GM12865 (cell line): ENCODE data around the gene NHERF2.

Experiments used
- DNase-seq: peaks from one replicate; pipeline ENCODE4 v3.0.0; 2010; ENCODE audit warnings: low read depth
- H3K4me3 ChIP-seq: 2 replicates; pipeline ENCODE4 v1.5.1; 2011; ENCODE audit warnings: mild to moderate bottlenecking, low read depth, low read length, control low read depth
- TF ChIP-seq, protein P1 (sequence below): IDR thresholded peaks from 2 replicates; pipeline ENCODE4 v1.5.1; 2011; ENCODE audit warnings: low read length, control low read depth, low read depth, inconsistent platforms; ENCODE audit not compliant: insufficient read depth; ENCODE audit errors: missing control alignments

NHERF2 gene

DNA sequence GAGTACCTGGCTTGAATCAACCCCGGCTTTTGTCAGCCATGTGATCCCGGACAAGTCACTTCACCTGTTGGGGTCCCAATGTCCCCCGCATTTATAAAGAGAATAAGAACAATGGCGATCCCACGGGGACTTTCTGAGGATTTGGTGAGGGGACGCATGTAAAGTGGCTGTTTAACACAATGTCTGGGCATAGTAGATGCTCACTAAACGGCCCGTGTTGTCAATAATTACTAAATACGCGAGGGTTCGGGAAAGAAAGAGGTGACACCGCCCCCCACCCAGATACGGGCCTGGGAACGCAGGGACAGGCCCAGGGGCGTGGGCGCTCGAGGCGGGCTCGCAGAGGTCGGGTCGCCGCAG is 35.1 kb upstream of the NHERF2 start:
- H3K4me3 ChIP-seq: peak overlapping the region; percentile 76
- TF ChIP-seq, protein P1, sequence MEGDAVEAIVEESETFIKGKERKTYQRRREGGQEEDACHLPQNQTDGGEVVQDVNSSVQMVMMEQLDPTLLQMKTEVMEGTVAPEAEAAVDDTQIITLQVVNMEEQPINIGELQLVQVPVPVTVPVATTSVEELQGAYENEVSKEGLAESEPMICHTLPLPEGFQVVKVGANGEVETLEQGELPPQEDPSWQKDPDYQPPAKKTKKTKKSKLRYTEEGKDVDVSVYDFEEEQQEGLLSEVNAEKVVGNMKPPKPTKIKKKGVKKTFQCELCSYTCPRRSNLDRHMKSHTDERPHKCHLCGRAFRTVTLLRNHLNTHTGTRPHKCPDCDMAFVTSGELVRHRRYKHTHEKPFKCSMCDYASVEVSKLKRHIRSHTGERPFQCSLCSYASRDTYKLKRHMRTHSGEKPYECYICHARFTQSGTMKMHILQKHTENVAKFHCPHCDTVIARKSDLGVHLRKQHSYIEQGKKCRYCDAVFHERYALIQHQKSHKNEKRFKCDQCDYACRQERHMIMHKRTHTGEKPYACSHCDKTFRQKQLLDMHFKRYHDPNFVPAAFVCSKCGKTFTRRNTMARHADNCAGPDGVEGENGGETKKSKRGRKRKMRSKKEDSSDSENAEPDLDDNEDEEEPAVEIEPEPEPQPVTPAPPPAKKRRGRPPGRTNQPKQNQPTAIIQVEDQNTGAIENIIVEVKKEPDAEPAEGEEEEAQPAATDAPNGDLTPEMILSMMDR: no peak
- no peak for DNase-seq

DNA sequence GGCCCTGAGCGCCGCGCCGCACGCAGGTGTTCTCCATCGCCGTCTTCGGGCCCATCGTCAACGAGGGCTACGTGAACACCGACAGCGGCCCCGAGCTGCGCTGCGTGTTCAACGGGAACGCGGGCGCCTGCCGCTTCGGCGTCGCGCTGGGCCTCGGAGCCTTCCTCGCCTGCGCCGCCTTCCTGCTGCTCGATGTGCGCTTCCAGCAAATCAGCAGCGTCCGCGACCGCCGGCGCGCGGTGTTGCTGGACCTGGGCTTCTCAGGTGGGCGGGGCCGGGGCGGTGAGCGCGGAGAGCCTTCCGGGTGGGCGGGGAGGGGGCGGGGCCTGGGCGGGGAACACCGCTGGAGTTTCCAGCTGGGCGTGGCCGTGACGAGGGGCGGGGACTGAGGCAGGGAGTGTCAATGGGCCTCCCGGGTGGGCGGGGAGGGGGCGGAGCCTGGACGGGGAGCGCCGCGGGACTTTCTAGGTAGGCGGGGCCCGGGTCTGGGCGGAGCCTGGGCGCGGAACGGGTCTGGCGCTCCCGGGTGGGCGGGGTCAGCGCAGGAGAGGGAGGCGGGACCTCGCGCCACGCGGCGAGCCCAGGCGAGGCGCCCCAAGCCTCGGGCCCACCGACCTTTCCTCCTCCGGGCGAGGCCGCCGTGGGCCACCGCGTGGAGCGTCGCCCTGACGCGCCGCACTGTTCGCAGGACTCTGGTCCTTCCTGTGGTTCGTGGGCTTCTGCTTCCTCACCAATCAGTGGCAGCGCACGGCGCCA is 34.6 kb upstream of the NHERF2 start:
- TF ChIP-seq, protein P1: no peak
- DNase-seq: peak; percentile 97
- H3K4me3 ChIP-seq: peak overlapping the region; percentile 76

DNA sequence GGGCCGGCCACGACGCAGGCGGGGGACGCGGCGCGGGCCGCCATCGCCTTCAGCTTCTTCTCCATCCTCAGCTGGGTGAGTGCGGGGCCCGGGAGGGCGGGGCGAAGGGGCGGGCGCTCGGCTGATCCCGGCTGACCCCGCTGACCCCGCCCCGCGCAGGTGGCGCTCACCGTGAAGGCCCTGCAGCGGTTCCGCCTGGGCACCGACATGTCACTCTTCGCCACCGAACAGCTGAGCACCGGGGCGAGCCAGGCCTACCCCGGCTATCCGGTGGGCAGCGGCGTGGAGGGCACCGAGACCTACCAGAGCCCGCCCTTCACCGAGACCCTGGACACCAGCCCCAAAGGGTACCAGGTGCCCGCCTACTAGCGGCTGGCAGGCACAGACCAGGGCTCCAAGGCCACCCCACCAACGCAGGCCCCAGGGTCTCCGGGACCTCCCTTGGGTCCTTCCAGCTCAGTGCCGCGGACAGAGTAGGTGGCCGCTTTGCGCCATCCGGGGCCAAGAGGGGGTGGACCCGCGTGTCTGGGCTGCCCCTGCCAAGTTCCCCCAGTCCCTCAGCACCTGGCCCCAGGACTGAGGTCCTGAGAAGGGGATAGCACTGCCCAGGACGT is 33.9 kb upstream of the NHERF2 start:
- TF ChIP-seq, protein P1: no peak
- no peak overlapping the region for H3K4me3 ChIP-seq
- no peak for DNase-seq

DNA sequence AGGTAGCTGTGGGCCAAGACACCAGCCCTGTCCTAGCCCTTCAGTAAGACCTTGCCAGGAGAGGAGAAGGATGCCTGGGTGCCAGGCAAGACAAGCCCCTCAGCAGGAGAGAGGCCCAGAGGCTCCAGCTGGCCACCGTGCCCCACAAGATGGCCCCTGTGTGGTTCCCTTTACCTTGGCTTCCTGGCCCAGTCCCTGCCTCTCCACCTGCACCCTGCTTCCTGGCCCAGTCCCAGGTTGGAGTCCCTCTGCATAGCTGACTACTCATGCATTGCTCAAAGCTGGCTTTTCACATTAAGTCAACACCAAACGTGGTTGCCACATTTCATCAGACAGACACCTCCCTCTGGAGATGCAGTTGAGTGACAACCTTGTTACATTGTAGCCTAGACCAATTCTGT is 33.0 kb upstream of the NHERF2 start:
- no peak for DNase-seq
- no peak overlapping the region for H3K4me3 ChIP-seq
- TF ChIP-seq, protein P1: no peak

DNA sequence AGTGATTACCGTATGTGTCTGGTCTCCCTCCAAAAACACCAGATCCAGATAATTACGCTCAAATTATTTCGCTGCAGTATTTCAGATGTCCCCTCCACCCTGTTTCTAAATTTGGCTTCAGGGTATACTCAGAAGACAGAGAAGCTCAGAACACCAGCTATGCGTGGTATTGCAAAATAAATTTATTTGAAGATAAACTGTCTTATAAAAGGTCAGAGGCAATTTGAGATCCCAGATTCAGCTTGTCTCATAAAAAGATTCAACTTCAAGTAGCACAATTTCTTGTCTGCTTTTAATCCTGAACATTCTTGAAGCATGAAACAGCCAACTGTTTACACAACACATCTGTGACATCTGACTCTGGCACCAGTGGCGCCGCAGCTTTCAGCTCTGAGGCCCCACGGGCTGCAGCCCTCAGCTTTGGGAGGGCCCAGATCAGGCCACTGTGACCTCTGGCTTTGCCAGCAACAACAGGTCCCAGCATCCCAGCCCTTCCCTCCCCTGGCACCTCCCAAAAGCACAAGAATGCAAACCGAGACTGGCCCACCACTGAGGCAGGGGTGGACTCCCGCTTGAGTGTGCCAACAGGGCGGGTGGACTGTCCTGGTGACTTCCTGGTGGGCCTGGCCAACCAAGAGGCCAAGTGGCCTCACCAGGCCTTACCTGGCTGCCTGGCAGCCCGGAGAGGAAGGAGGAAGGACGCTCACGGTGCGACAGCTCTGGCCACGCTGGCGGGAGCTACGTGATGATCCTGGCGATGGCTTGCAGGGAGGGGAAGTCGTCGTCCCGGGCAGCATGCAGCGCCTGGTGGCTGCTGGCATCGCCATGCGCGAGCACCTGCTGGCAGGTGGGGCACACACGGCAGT is 29.0 kb upstream of the NHERF2 start:
- TF ChIP-seq, protein P1: no peak
- H3K4me3 ChIP-seq: no peak overlapping the region
- DNase-seq: no peak

DNA sequence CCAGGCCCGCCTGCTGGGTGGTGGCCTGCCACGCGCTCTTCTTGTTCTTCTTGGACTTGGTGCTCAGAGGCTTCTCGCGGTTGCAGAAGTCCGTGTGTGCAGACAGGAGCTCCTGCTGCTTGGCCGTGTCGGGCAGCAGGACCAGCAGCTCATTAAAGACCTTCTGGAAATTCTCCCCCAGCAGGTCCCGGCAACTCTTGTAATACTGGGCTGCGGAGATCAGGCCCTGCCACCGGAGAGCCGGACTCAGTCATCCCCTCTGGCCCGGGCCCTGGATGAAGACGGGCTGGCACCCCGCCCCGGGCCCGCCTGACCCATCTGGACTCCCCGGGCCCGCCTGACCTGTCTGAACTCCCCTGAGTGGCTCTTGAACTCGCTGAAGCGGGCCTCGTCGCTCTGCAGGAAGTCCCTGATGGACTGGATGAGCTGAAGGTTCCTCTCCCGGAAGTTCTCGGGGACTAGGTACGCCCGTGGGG is 28.3 kb upstream of the NHERF2 start:
- H3K4me3 ChIP-seq: no peak overlapping the region
- TF ChIP-seq, protein P1: no peak
- DNase-seq: no peak
